IMR-90 (cell line): ENCODE measurements around the gene R3HDM4. TPM values are rescaled to one million over a fixed set of nuclear protein-coding genes. Genes with fewer than 3 reads are reported as not detected.
A peak's percentile ranks its signal among the peaks of the same experiment; 100 is the strongest.

Experiments
- ATAC-seq: fragments of 200-7000 bp; cut with Tn5 transposase; 2 replicates; pipeline ENCODE4 v1.9.1; 2020; ENCODE audit warnings: low read depth, mild to moderate bottlenecking, moderate library complexity
- BruUV-seq: library from RNA; stranded (reverse); fragments of 400-500 nt; replicated peaks from 2 replicates; lab custom pipeline; 2021; lab: Mats Ljungman, UMichigan
- CTCF ChIA-PET: fragments of 300-600 bp; formaldehyde crosslinking; extraction: SDS; loops from one replicate; lab custom pipeline; 2021; ENCODE audit warnings: antibody characterized with exemption; lab: Yijun Ruan, JAX
- POLR2A ChIA-PET: fragments of 300-600 bp; sonication (Branson Sonifier 250); formaldehyde crosslinking; loops from one replicate; lab custom pipeline; 2022; ENCODE audit warnings: antibody characterized with exemption; ENCODE audit not compliant: unreplicated experiment; lab: Charles Lee
- DNase-seq: peaks from one replicate; pipeline ENCODE4 v3.0.0; 2013
- H2AFZ ChIP-seq: replicated peaks from 2 replicates; pipeline ENCODE3; 2013; ENCODE audit warnings: low read length, mild to moderate bottlenecking; ENCODE audit not compliant: poor library complexity
- H2AK5ac ChIP-seq: 2 replicates; pipeline ENCODE4 v1.6.1; 2013; ENCODE audit warnings: low read depth, low read length, inconsistent platforms
- H2AK9ac ChIP-seq: replicated peaks from 2 replicates; pipeline ENCODE3; 2013; ENCODE audit warnings: mild to moderate bottlenecking, low read depth, low read length, moderate library complexity; ENCODE audit not compliant: poor library complexity
- H2BK120ac ChIP-seq: 2 replicates; pipeline ENCODE4 v1.6.1; 2013; ENCODE audit warnings: low read depth, low read length, inconsistent platforms
- H2BK15ac ChIP-seq: 3 replicates; pipeline ENCODE4 v1.6.1; 2013; ENCODE audit warnings: low read depth, low read length, inconsistent platforms
- H2BK20ac ChIP-seq: 2 replicates; pipeline ENCODE4 v1.6.1; 2013; ENCODE audit warnings: low read depth, mild to moderate bottlenecking, inconsistent platforms, low read length, moderate library complexity
- H2BK5ac ChIP-seq: 2 replicates; pipeline ENCODE4 v1.6.1; 2013; ENCODE audit warnings: mild to moderate bottlenecking, low read depth, low read length, inconsistent platforms; ENCODE audit not compliant: poor library complexity, severe bottlenecking
- H3K14ac ChIP-seq: replicated peaks from 2 replicates; pipeline ENCODE4 v1.6.1; 2013; ENCODE audit warnings: low read depth, low read length, inconsistent platforms
- H3K18ac ChIP-seq: 2 replicates; pipeline ENCODE4 v1.6.1; 2013; ENCODE audit warnings: low read depth, low read length, control low read depth
- H3K23ac ChIP-seq: 2 replicates; pipeline ENCODE4 v1.6.1; 2013; ENCODE audit warnings: low read depth, low read length, inconsistent platforms
- H3K27ac ChIP-seq: 2 replicates; pipeline ENCODE4 v1.5.1; 2013; ENCODE audit warnings: mild to moderate bottlenecking, control low read depth, low read length; ENCODE audit not compliant: insufficient read depth
- H3K27me3 ChIP-seq: 2 replicates; pipeline ENCODE4 v1.6.1; 2013; ENCODE audit warnings: low read length; ENCODE audit not compliant: control insufficient read depth, insufficient read depth
- H3K36me3 ChIP-seq: 2 replicates; pipeline ENCODE4 v1.6.1; 2013; ENCODE audit warnings: low read length, mixed read lengths; ENCODE audit not compliant: control insufficient read depth, insufficient read depth
- H3K4ac ChIP-seq: 2 replicates; pipeline ENCODE4 v1.6.1; 2013; ENCODE audit warnings: low read depth, low read length, inconsistent platforms
- H3K4me1 ChIP-seq: 2 replicates; pipeline ENCODE4 v1.6.1; 2013; ENCODE audit warnings: low read length, mixed read lengths; ENCODE audit not compliant: control insufficient read depth, insufficient read depth
- H3K4me2 ChIP-seq: 2 replicates; pipeline ENCODE4 v1.6.1; 2013; ENCODE audit warnings: low read depth, mild to moderate bottlenecking, control low read depth, low read length, moderate library complexity
- H3K4me3 ChIP-seq: 2 replicates; pipeline ENCODE4 v1.5.1; 2013; ENCODE audit warnings: low read depth, mild to moderate bottlenecking, control low read depth, low read length, moderate library complexity; ENCODE audit not compliant: insufficient read depth
- H3K56ac ChIP-seq: 2 replicates; pipeline ENCODE4 v1.6.1; 2013; ENCODE audit warnings: low read length, inconsistent platforms; ENCODE audit not compliant: insufficient read depth; ENCODE audit errors: extremely low read depth
- H3K79me1 ChIP-seq, 2 experiments: 2 replicates each; pipeline ENCODE4 v1.6.1; 2013; ENCODE audit warnings: low read length in 2 of 2, inconsistent platforms in 1 of 2, low read depth in 1 of 2
- H3K9ac ChIP-seq: 2 replicates; pipeline ENCODE4 v1.6.1; 2013; ENCODE audit warnings: low read depth, low read length, control low read depth
- H3K9me1 ChIP-seq: 2 replicates; pipeline ENCODE4 v1.6.1; 2013; ENCODE audit warnings: low read length, inconsistent platforms; ENCODE audit not compliant: insufficient read depth
- H3K9me3 ChIP-seq: 2 replicates; pipeline ENCODE4 v1.6.1; 2013; ENCODE audit warnings: low read length; ENCODE audit not compliant: control insufficient read depth, insufficient read depth
- H4K20me1 ChIP-seq: 2 replicates; pipeline ENCODE4 v1.6.1; 2013; ENCODE audit warnings: low read length, inconsistent platforms; ENCODE audit not compliant: insufficient read depth
- H4K5ac ChIP-seq: 2 replicates; pipeline ENCODE4 v1.6.1; 2013; ENCODE audit warnings: mild to moderate bottlenecking, low read depth, low read length, control low read depth
- H4K8ac ChIP-seq, 2 experiments: 2 replicates each; pipeline ENCODE4 v1.6.1; 2013; ENCODE audit warnings: low read depth in 2 of 2, low read length in 2 of 2, control low read depth in 1 of 2, inconsistent platforms in 1 of 2
- H4K91ac ChIP-seq: 2 replicates; pipeline ENCODE4 v1.6.1; 2013; ENCODE audit warnings: low read depth, low read length, inconsistent platforms; ENCODE audit not compliant: insufficient read depth
- BHLHE40 ChIP-seq: fragments of 150-350 bp; IDR thresholded peaks from 2 replicates; pipeline ENCODE4 v1.6.1; 2016; ENCODE audit warnings: mild to moderate bottlenecking, low read depth, low read length
- CHD1 ChIP-seq: IDR thresholded peaks from 2 replicates; pipeline ENCODE4 v1.6.1; 2012; ENCODE audit warnings: low read depth, low read length, improper control_type of control experiment
- MAFK ChIP-seq: IDR thresholded peaks from 2 replicates; pipeline ENCODE4 v1.6.1; 2012; ENCODE audit warnings: low read depth, low read length, improper control_type of control experiment
- RAD21 ChIP-seq: IDR thresholded peaks from 2 replicates; pipeline ENCODE4 v1.6.1; 2012; ENCODE audit warnings: low read length, improper control_type of control experiment
- RCOR1 ChIP-seq: IDR thresholded peaks from 2 replicates; pipeline ENCODE4 v1.6.1; 2012; ENCODE audit warnings: mild to moderate bottlenecking, low read length, improper control_type of control experiment; ENCODE audit not compliant: insufficient replicate concordance
- WGBS, 2 experiments: methylation state at CpG; one replicate each; pipeline versions ENCODE4 v1.1.5 to v1.1.7; 2013; ENCODE audit warnings: missing lambda C conversion rate in 2 of 2; ENCODE audit not compliant: insufficient read length in 1 of 2; ENCODE audit errors: extremely low coverage in 2 of 2; 5-methylcytosine and 5-hydroxymethylcytosine counted together
- dilution Hi-C: fragments of 300-500 bp; cut with HindIII; formaldehyde crosslinking; loops from one replicate; pipeline ENCODE4 v1.14.3; 2018; ENCODE audit warnings: low sequenced_read_pairs; ENCODE audit not compliant: unreplicated experiment
- in situ Hi-C: fragments of 300-500 bp; cut with MboI; formaldehyde crosslinking; loops from 3 replicates; pipeline ENCODE4 v1.14.3; 2019; ENCODE audit warnings: low sequenced_read_pairs, inconsistent platforms, mixed read lengths
- intact Hi-C: fragments of 100-400 bp; cut with micrococcal nuclease; formaldehyde crosslinking; loops from 2 replicates; pipeline ENCODE4 v1.10.0; 2022
- polyA plus RNA-seq, 3 experiments: library from polyadenylated mRNA; depleted of rRNA; stranded (reverse); fragments of >200 nt; gene quantifications; 2 replicates each; pipeline ENCODE4 v1.2.3, GENCODE V29; 2012; ENCODE audit warnings: low replicate concordance in 1 of 3
- total RNA-seq: library from RNA; depleted of rRNA; stranded (reverse); fragments of >200 nt; gene quantifications from 2 replicates; pipeline ENCODE4 v1.2.3, GENCODE V29; 2012

Gene R3HDM4
- total and polyA plus RNA-seq, 2 of the 4 experiments (the other 2 are of a cell fraction): 9.0 to 51.5 TPM

GRCh38 chr19:945401-946252 lies 32.6 kb upstream of the R3HDM4 start:
- Histone ChIP-seq H3K4ac (no peak overlapping the region), H3K23ac (no peak overlapping the region), H3K14ac (no peak overlapping the region), H3K4me1 (peaks cover 8% of the 10 kb centered on the region; the same call in 1 of the 2 replicates), H3K56ac (no peak overlapping the region), H3K9me3 (no peaks in the 10 kb centered on the region), H3K9me1 (peaks cover 9% of the 10 kb centered on the region; the same call in 1 of the 2 replicates), H2BK120ac (no peak overlapping the region), H2BK15ac (no peak overlapping the region), H2BK5ac (no peak overlapping the region), H4K5ac (no peak overlapping the region), H3K36me3 (peaks cover 43% of the 10 kb centered on the region), H4K20me1 (peaks cover 81% of the 10 kb centered on the region), H3K27ac (no peak overlapping the region), H3K4me2 (no peak overlapping the region), H3K9ac (no peak overlapping the region), H2BK20ac (no peak overlapping the region), H4K8ac (no peak overlapping the region), H2AK9ac (no peak overlapping the region), H3K4me3 (no peak overlapping the region), H2AK5ac (no peak overlapping the region), H3K18ac (no peak overlapping the region), H3K27me3 (no peaks in the 10 kb centered on the region), H4K91ac (no peak overlapping the region), H3K79me1 (peaks cover 3 to 71% of the 10 kb centered on the region in 2 experiments), H2AFZ (peak overlapping the region; percentile 11)
- intact Hi-C loops (no loop called here), in situ Hi-C loops (no loop called here), dilution Hi-C loops (no loop called here)
- 92% methylated on average over 13 of the region's 37 CpGs; no CpG with 5 or more reads in 1 of the 2 experiments for WGBS, 2 experiments
- ATAC-seq (no peak), DNase-seq (no peak)
- no TSS peak for BruUV-seq
- POLR2A ChIA-PET: no interaction called here
- CTCF ChIA-PET: no interaction called here
- no peak for TF ChIP-seq MAFK
- no peak for TF ChIP-seq CHD1
- no peak for TF ChIP-seq BHLHE40
- TF ChIP-seq RCOR1: no peak
- no peak for TF ChIP-seq RAD21
